GM19035 (cell line): ENCODE data around the gene FCRL3.
"Not testable (repeated sequence)": the region's sequence is repeated elsewhere in the genome, so short reads cannot be mapped to it uniquely, and the experiment has no call there.

Experiments used
- ATAC-seq: cut with Tn5 transposase; IDR thresholded peaks from one replicate; pipeline ENCODE4 v1.9.1; 2021; ENCODE audit not compliant: unreplicated experiment

FCRL3 gene, protein sequence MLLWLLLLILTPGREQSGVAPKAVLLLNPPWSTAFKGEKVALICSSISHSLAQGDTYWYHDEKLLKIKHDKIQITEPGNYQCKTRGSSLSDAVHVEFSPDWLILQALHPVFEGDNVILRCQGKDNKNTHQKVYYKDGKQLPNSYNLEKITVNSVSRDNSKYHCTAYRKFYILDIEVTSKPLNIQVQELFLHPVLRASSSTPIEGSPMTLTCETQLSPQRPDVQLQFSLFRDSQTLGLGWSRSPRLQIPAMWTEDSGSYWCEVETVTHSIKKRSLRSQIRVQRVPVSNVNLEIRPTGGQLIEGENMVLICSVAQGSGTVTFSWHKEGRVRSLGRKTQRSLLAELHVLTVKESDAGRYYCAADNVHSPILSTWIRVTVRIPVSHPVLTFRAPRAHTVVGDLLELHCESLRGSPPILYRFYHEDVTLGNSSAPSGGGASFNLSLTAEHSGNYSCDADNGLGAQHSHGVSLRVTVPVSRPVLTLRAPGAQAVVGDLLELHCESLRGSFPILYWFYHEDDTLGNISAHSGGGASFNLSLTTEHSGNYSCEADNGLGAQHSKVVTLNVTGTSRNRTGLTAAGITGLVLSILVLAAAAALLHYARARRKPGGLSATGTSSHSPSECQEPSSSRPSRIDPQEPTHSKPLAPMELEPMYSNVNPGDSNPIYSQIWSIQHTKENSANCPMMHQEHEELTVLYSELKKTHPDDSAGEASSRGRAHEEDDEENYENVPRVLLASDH

DNA sequence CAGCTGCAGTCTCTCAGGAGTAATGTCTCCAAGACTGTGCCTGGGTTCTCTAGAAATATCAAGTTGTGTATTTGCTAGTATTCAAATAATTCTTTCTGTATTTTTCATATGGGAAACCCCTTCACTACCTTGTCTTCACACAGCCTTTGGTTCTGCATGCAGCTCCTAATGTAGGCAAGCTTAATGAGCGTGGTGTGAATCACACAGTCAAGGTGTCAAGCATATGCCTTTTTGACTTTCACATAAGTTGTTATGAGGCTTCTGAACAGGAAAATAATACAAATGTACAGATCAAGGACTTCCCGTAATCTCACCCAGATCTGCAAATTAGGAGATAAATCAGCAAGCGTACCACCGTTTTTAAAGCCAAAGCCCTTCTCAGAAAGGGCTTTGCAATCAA lies at the start of gene FCRL3:
FCRL3 (minus strand) TSS at position 38 of the 400 bp plus-strand sequence. CDS start 280 bp downstream, outside the sequence.
- ATAC-seq, result no peak

DNA sequence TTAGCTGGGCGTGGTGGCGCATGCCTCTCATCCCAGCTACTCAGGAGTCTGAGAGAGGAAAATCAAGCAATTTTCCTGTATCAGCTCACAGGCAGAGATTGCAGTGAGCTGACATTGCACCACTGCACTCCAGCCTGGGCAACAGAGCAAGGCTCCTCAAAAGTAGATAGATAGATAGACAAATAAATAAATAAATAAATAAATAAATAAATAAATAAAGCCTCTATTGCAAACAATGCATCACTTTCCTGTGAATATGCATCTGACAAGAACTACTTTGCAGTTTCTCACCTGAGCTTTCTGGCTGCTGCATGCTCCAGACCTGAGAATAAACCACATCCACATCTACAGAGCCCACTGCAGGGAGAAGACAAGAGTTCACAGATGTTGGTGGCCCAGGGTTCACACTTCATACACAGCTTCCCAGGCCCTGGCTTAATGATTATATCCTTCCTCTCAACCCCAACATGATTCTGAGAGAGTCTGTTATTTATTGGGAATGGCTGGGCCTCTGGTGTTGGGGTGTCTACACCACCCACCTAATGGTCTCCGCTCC lies 47.8 kb upstream of the FCRL3 start:
- no peak for ATAC-seq

DNA sequence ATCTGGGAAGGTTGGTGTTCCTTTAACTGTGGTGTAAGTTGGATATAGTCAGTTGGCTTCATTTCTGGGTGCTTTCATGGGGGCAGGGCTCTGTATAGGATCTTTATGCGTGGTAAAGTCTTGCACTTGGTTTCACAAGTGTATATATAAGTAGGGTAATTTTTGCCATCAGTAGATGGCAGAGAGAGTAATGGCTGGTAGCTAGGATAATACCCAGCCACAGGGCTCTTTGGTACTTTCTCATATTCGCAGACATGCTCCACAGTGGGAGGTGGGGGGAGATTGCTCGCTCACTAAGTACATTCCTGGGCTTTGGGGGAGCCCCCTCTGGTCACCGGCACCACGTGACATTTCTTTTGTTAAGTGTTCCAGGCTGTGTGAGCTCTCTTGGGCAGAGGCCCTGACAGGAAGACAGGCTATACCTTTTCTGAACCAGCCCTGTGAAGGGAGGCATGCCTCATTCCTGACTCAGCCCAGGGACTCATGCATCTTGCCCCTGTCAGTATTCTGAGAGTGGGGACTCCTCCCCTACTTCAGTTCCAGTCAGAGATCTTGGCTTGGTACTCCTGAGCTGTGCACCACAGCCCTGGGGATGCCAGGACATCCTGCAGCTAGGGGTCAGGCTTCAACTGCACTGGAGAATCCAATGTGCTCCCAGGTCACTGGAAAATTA lies 38.8 kb upstream of the FCRL3 start:
- ATAC-seq, result no peak

DNA sequence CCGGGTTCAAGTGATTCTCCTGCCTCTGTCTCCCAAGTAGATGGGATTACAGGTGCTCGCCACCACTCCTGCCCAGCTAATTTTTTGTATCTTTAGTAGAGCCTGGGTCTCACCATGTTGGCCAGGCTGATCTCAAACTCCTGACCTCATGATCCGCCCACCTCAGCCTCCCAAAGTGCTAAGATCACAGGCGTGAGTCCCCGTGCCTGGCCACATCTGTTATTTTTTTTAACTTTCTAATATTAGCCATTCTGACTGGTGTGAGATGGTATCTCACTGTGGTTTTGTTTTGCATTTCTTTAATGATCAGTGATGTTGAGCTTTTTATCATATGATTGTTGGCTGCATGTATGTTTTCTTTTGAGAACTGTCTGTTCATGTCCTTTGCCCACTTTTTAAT lies 35.4 kb upstream of the FCRL3 start:
- ATAC-seq, result not testable (repeated sequence)

DNA sequence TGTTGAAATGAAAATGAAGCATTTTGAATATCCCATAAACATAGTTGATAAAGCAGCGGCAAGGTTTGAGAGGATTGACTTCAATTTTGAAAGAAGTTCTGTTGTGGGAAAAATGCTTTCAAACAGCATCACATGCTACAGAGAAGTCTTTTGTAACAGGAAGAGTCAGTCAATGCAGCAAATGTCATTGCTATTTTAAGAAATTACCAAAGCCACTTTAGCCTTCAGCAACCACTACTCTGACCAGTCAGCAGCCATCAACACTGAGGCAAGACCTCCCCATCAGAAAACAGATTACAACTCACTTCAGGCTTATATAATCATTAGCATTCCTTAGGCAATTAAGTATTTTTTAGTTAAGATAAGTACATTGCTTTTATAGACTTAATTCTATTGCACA lies 33.8 kb upstream of the FCRL3 start:
- peak; percentile 66 for ATAC-seq

DNA sequence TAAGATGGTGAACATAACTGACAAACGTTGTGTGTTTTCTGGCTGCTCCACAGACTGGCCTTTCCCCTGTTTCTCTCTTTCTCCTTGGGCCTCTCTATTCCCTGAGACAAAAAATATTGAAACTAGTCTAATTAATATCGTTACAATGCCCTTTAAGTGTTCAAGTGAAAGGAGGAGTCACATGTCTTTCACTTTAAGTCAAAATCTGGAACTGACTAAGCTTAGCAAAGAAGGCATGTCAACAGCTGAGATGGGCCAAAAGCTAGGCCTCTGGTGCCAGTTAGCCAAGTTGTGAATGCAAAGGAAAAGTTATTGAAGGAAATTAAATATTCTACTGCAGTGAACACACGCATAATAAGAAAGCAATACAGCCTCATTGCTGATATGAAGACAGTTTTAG lies 32.2 kb upstream of the FCRL3 start:
- ATAC-seq, result no peak

DNA sequence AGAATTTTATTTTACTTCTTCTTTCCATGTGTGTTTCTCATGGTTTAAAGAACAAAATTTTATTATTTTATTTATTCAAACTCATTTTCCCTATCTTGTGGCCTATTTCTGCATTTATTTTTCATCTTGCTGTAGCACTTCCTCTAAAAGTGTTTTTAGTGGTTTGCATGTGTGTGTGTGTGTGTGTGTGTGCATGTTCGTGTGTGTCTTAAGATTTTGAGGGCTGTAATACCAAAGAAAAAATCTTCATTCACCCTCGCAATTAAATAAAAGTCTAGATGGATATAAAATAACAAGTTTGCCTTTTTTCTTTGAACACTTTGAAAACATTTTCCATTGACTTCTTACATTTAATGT lies 24.6 kb upstream of the FCRL3 start:
- no peak for ATAC-seq

DNA sequence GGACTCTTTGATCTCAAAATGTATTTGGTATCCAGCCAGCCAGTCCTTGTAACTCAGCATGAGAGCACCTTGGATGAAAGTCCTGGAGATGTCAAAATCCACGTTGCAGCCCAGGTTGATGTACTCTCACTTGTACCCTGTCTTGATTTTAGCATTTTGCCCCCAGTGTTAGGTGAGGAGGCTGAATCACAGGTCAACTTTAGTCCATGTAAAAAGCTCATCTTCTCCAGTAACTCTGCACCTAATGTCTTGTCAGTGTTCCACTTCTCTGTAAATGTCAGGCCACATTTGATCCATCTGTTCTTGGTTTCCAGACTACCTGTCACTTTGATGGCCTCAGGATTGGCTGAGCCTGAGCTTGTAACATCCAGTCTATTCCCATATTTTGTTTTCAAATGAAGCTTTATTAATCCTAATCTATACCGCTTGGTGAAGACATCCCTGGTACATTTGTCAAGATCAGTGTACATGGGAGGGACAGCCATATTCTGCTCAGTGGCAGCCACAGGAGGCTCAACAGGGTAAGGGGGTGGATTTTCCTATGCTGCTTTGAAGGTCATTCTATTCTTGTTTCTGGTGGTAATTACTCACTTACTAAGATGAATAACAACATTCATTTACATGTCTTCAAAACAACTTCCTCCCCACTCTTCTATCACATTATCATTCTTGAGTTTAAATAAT lies 24.1 kb upstream of the FCRL3 start:
- no peak for ATAC-seq

DNA sequence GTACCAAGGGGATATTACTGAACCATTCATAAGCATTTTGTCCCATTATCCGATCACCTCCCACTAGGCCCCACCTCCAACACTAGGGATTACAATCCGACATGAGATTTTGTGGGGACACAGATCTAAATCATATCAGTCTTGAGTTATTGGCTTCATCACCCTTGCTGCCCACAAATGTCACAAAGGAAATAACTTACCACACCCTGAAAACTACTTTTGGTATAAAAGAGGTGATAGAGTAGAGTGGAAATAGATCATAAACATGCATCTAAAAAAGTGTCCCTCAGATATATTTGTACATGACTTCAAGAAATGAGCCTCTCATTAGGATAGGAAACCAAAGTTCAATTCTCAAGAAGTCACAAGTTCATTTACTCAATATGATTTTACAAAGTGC lies 22.6 kb upstream of the FCRL3 start:
- ATAC-seq, result no peak

DNA sequence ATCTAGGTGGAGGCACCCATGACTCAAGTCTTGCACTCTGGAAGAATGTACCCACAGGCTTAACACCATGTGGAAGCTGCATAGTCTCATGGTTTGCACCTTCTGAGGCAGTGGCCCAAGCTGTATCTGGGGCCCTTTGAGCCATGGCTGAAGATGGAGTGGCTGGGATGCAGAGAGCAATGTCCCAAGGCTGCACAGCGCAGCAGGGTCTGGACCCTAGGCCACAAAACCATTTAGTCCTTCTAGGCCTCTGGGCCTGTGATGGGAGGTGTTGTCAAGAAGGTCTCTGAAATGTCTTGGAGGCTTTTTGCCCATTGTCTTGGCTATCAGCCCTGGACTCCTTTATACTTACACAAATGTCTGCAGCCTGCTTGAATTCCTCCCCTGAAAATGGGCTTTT lies 21.4 kb upstream of the FCRL3 start:
- no peak for ATAC-seq

DNA sequence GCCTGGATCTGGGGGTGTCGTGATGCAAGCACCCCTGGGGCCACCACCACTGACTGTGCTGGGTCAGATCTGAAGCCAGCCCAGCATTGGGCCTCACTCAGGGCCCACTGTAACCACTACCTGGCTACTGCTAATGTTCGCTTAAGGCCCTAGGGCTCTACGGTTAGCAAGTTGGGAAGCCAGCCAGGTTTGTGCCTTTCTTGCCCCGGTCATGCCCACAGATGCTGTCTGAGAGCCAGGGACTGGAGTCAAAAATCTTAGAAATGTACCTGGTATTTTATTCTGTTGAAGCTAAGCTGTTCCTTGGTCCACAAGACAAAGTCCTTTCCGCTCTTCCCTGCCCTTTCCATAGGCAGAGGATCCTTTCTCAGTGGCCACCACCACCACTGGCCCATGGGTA lies 15.2 kb upstream of the FCRL3 start:
- ATAC-seq, result no peak

DNA sequence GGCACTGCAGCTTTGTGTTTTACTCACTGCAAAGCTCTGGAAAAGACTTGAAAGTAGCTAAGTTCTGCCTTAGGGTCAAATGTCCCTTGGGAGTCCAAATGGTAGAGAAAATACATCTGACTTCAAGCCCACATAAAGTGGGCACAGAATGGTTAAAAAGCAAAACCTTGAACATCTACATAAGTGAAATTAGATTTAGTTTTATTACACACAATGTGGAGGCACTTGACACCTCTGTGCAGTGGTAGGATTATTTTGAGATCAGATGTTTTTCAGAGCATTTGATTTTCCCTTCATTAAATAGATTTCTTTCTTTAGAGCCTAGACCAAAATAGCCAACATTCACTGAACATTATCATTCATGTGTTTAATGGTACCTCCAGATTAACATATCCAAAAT lies 11.2 kb upstream of the FCRL3 start:
- no peak for ATAC-seq

DNA sequence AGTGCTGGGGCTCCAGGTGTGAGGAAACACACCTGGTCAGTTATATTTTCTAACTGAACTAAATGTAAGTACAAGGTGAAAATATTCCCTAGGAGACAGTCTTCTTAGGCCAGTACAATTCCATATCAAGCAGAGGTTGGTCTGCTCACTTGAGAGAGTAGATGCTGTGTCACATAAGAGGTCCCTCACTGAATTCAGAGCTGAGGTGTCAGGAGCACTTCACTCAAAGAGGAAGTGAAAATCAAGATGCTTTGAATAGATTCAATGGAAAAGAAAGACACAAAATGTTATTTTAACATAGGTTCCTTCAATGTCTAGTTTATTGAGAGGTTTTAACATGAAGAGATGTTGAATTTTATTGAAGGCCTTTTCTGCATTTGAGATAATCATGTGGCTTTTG lies 4.3 kb upstream of the FCRL3 start:
- ATAC-seq, result no peak

DNA sequence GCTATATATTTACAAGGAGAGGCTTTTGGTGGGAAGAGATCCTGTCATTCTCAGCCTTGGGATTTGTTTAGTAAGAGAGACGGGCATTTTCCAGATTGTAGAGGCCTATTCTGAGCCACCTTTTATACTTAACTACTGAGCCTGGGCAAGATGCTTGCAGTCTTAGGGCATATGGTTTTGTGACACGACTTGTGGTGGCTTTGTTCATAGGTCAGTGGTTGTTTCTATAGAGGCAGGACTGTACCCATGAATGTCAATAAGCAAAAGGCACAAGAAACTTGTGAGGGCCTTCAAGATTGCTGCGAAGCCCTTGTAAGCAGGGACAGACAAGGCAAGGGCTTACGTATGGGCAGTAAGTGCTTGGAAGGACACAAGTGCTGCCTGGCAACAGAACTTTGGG lies 3.4 kb upstream of the FCRL3 start:
- no peak for ATAC-seq

DNA sequence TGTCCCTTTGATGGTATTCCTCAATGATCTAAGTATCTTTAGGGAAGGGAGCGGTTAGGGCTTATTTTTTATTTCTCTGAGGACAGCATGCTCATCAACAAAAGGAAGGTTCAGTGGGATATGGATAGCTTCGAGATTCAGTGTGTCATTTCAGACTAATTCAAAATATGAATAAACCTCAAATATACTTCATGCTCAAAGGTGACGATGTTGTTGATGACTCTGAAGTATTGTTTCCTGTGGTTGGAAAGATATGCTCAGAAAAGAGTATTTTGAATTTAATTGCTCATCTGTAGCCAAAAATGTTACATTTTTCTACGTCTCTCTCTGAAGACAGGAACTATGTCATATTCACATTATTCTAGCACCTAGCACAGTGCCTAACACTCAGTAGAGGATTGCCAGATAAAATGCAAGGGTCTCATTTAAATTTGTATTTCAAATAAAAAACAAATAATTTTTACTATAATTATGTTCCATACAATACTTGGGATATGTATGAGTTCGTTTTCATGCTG lies 1.8 kb upstream of the FCRL3 start:
- ATAC-seq, result no peak

DNA sequence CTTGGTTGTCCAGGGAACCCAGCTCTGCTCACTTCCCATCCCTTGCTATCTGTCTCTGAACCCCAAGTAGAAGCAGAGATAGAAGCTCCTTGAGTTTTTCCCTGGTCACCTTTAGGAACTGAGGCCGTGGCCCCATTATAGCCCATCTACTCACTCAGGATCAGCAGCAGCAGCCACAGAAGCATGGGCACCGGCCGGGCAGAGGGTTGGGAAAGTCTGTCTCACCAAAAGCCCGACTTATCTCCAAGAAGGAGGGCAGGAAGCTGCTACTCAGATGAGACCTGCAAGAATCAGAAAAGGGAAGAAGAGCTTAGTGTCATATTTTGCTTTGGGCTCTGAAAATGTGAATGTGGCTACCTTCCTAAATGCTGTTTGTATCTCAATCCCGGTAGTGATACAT lies 264 bp downstream of the FCRL3 start:
- ATAC-seq, result no peak

DNA sequence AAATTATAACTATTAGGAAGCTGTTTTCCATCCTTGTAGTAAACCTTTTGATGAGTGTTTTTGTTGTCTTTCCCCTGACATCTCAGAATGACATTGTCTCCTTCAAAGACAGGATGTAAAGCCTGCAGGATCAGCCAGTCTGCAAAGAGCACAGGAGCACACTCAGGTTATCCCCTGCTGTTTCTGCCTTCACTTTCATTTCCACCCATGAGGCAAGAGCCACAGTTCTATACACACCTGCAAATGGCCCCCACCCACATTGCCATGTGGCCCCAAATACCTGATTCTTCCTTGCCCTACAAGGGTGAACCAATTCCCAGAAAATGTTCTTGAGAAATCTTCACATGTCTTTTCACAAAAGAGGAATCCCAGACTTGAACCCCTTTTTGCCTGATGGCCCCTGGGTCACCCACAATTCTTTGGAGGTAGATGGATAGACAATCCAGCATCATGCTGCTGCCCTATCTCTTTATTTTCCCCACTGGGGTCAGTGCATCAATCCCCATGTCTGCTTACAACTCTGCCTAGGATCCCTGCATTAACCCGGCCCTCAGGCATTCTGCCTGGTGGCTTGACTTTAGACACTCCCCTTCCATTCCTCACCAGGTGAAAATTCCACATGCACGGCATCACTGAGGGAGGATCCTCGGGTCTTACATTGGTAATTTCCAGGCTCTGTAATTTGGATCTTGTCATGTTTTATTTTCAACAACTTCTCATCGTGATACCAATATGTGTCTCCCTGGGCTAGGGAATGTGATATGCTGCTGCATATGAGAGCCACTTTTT lies 2.6 kb downstream of the FCRL3 start:
- no peak for ATAC-seq

DNA sequence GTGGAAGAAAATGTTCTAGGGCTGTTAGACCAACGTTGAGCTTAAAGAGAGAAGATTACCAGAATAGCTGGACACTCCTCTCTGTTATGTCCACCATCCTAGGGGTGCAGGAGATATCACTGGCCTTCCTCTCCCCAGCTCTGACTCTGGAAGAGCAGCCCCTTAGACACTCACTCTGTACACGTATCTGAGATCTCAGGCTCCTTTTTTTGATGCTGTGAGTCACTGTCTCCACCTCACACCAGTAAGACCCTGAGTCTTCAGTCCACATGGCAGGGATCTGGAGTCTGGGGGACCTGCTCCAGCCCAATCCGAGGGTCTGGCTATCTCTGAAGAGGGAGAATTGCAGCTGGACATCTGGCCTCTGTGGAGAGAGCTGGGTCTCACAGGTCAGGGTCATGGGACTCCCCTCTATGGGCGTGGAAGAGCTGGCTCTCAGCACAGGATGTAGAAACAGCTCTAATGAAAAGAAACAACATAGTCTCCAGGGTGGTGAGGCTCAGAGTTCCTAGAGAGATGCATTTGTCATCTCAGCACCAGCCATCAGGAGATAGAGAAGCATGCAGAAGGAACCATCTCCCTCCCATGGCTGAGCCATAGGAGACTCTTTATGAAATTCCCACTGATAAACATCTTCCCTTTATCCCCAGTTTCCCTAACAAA lies 3.5 kb downstream of the FCRL3 start:
- no peak for ATAC-seq

DNA sequence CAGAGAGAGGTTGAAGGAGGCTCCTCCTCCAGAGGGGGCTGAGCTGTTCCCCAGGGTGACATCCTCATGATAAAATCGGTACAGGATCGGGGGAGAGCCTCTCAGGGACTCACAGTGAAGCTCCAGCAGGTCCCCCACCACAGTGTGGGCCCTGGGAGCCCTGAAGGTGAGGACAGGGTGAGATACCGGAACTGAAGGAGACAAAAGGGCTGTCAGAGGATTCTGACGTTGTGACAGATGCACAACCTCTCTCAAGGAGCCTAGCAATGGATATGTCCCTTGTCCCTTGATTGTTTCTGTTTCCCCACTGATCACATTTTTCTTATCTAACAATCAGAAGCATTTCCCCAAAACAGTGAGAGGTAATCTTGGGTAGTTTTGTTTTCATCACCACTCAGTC lies 5.2 kb downstream of the FCRL3 start:
- ATAC-seq, result no peak
